ENCODE measurements around the gene MGLL. TPM values are rescaled to one million over a fixed set of nuclear protein-coding genes. Genes with fewer than 3 reads are reported as not detected.
A peak's percentile ranks its signal among the peaks of the same experiment; 100 is the strongest.

Gene MGLL
- total and polyA plus RNA-seq, 2 donors, result 23.4 to 83.0 TPM

DNA sequence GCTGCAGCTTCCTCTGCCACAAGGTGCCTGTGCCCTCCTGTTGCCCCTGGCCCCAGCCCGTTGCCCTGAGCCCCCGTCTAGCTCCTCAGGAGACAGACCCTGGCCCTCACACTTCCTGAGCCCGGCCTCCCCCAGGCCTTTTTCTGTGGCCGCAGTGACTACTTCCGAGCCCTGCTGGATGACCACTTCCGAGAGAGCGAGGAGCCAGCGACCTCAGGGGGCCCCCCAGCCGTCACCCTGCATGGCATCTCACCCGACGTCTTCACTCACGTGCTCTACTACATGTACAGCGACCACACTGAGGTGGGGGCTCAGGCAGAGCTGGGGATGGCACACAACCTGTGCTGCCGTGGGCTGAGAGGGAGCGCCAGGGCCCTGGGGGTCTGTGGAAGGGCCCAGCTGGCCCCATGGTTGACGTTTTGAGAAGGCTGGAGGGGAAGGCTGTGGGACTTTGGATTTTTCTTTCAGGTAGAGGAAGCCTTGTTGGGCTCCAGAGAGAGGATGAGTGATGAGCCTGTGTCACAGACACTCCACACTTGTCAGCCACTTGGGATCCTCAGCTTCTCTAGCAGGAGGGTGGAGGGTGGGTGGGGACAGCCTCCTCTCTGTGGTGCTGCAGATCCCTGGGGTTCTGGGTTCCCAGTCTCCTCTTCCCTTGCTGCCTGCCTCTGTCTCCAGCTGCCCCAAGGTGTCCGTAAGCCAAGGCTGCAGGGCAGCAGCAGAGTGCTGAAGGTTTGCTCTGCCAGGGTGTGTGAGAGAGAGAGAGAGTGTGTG lies 144.6 kb downstream of the MGLL start:
- DNase-seq (ENCODE audit: extremely low spot score), result no peak
- no peaks in the 10 kb centered on the region for H3K4me1 ChIP-seq (ENCODE audit: insufficient read depth)
- H3K4me3 ChIP-seq (ENCODE audit: low read depth, low read length), result no peak overlapping the region
- no peak overlapping the region for H3K27ac ChIP-seq (ENCODE audit: low read depth)
- 91% methylated on average over 17 of the region's 17 CpGs for WGBS
- no peaks in the 10 kb centered on the region for H3K36me3 ChIP-seq (ENCODE audit: insufficient read depth)

DNA sequence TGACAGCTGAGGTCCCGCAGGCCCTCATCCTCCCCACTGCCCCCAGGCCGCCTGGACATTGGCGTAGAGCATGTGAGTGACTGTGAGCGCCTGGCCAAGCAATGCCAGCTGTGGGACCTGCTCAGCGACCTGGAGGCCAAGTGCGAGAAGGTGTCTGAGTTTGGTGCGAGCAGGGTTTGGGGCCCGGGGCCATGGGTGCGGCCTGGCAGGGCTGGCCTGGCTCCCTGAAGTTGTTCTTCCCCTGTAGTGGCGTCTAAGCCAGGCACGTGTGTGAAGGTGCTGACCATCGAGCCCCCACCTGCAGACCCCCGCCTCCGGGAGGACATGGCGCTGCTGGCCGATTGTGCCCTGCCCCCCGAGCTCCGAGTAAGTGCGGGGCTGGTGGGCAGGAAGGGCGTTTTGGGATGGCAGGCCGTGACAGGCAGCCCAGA lies 145.4 kb downstream of the MGLL start:
- no peak overlapping the region for H3K27ac ChIP-seq (ENCODE audit: low read depth)
- no peak overlapping the region for H3K4me3 ChIP-seq (ENCODE audit: low read depth, low read length)
- WGBS, result 92% methylated on average over 21 of the region's 21 CpGs
- no peak for DNase-seq (ENCODE audit: extremely low spot score)
- no peaks in the 10 kb centered on the region for H3K36me3 ChIP-seq (ENCODE audit: insufficient read depth)
- H3K4me1 ChIP-seq (ENCODE audit: insufficient read depth), result no peaks in the 10 kb centered on the region

DNA sequence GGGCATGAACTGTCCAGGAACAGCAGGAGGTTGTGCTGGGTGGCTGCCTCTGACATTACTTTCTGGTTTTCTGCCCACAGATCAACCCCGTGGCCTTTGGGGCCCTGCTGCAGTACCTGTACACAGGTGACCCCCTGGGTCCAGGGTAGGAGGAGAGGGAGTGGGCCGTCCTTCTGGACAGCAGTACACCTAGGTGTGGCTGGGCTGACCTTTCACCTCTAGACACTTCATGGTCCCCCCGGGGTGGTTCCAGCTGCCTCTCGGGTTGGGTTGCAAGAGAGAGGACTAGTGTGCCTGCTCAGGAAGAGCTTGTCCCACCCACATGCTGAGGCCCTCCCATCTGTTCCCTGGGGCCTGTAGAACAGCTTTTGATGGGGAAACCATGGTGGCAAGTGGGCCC lies 145.9 kb downstream of the MGLL start:
- 80% methylated on average over 4 of the region's 4 CpGs for WGBS
- no peak overlapping the region for H3K27ac ChIP-seq (ENCODE audit: low read depth)
- no peaks in the 10 kb centered on the region for H3K4me1 ChIP-seq (ENCODE audit: insufficient read depth)
- no peaks in the 10 kb centered on the region for H3K36me3 ChIP-seq (ENCODE audit: insufficient read depth)
- no peak overlapping the region for H3K4me3 ChIP-seq (ENCODE audit: low read depth, low read length)
- DNase-seq (ENCODE audit: extremely low spot score), result no peak

DNA sequence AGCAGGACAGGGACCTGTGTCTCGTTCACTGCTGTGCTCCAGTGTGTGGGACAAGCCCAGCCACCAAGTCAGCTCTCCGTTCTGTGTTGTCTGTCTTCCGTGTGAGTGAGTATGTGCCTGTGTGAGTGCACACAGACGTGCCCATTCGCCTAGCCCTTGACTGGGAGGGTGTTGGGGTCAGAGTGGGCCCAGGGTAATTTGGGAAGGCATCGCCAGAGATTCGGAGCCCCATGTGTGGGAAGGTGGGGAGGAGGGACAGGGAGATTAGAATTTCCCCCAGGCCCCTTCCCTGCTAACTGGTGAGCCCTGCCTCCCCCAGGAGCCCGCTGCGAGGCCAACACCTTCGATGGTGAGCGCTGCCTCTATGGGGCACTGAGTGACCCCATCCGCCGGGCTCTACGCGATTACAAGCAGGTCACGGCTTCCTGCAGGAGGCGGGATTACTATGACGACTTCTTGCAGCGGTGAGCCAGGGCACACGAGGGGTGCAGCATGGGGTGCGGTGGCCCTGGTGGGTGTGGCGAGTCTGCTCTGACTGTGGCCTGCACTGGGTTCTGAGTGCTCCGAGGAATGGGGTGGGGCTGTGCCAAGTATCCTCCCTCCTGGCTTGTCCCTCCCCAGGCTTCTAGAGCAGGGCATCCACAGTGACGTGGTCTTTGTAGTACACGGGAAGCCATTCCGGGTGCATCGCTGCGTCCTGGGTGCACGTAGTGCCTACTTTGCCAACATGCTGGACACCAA lies 146.5 kb downstream of the MGLL start:
- WGBS, result 87% methylated on average over 29 of the region's 29 CpGs
- Histone ChIP-seq H3K36me3 (ENCODE audit: insufficient read depth) (no peaks in the 10 kb centered on the region), H3K4me3 (ENCODE audit: low read depth, low read length) (no peak overlapping the region)

DNA sequence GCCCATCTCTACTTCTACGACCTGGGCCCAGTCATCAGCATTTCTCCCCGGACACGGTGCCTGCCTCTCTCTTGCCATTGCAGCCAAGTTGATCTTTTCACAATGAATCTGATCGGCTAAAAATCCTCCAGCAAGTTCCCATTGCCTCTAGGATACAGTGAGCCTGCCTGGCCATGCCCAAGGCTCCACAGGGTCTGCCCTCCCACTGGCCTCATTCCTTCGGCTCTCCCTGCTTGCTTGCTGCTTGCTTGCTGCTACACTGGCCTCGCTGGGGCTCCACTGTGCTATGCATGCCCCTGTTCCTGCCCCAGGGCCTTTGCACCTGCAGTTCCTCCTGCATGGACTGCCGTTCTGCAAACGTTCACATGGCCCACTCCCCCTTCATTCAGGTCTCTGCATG lies 147.5 kb downstream of the MGLL start:
- Histone ChIP-seq H3K4me3 (ENCODE audit: low read depth, low read length) (no peak overlapping the region), H3K4me1 (ENCODE audit: insufficient read depth) (no peaks in the 10 kb centered on the region), H3K36me3 (ENCODE audit: insufficient read depth) (no peaks in the 10 kb centered on the region), H3K27ac (ENCODE audit: low read depth) (no peak overlapping the region)
- DNase-seq (ENCODE audit: extremely low spot score), result no peak
- WGBS, result 82% methylated on average over 8 of the region's 8 CpGs

More for the DNA sequence above, 146.5 kb downstream of the MGLL start:
- H3K27ac ChIP-seq (ENCODE audit: low read depth), result no peak overlapping the region
- no peak for DNase-seq (ENCODE audit: extremely low spot score)
- no peaks in the 10 kb centered on the region for H3K4me1 ChIP-seq (ENCODE audit: insufficient read depth)

DNA sequence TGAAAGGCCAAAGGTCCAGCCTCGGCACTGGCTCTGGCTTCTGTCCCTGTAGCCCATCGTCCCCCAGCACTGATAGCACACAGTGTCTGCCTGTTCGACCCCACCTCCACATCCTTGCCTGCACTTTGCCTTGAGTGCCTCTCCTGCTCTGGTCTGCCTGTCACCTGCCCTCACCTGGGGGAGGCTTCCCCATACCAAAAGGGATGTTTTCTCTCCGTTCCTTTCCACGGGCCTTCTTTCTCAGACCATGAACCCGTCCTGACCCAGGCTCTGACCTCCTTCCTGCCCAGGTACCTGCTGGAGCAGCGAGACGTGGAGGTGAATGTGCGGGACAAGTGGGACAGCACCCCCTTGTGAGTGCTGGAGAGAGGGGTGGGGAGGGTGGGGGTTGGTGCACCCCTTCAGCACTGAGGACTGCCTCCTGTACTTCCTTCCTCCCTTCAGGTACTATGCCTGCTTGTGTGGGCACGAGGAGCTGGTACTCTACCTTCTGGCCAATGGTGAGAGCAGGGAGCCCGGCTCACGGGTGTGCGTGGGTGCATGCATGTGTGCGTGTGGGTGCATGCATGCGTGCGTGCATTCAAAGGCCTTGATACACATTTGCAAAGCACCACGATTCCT lies 148.1 kb downstream of the MGLL start:
- DNase-seq (ENCODE audit: extremely low spot score), result no peak
- WGBS, result 85% methylated on average over 17 of the region's 17 CpGs
- H3K4me1 ChIP-seq (ENCODE audit: insufficient read depth), result no peaks in the 10 kb centered on the region
- no peak overlapping the region for H3K27ac ChIP-seq (ENCODE audit: low read depth)
- no peaks in the 10 kb centered on the region for H3K36me3 ChIP-seq (ENCODE audit: insufficient read depth)
- H3K4me3 ChIP-seq (ENCODE audit: low read depth, low read length), result peak overlapping the region; percentile 88

DNA sequence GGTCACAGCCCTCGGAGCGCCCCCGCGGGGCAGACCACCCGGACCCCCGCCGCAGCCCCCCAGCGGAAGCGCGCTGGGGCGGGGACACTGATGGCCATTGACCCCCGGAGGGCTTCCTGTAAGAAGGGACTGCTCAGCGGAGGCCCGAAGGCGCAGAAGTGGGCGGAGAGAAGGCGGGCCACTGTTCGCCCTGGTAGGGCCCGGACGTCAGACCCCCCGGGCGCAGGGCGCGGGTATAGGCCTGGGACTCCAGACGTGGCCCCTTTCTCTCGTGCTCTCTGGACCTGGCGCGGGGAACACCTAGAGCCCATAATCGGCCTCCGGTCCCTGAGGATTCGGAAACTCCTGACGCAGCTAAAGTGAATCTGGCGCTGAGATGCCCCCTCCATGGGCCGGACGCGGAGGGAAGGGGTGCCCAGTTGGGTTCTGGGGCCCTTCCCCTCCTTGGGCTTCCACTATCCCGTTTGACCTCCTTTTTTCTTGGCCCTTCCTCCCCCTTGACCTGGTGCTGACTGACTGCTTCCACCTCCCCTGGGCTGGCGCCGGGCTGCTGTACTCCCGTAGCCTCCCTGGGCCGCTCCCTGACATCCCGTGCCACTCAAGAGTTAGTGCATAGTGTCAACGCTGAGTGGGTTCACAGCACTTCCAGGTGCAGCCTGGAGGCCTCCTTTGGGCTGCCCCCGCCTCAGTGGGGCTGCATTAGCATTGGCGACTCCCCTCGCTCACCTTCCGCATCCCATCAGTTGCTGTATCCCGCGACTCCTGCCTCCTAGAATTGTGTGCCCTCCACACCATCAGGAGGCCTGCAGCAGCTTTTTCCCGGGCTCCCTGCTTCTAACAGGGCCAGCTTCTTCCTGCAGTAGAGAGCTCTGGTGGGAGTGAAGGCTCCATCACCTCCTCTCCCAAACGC lies 148.9 kb downstream of the MGLL start:
- peak overlapping the region; percentile 88 for H3K4me3 ChIP-seq (ENCODE audit: low read depth, low read length)
- no peak for DNase-seq (ENCODE audit: extremely low spot score)
- H3K4me1 ChIP-seq (ENCODE audit: insufficient read depth), result no peaks in the 10 kb centered on the region
- 15% methylated on average over 51 of the region's 51 CpGs for WGBS
- H3K36me3 ChIP-seq (ENCODE audit: insufficient read depth), result no peaks in the 10 kb centered on the region
- peak overlapping the region; percentile 57 for H3K27ac ChIP-seq (ENCODE audit: low read depth)

DNA sequence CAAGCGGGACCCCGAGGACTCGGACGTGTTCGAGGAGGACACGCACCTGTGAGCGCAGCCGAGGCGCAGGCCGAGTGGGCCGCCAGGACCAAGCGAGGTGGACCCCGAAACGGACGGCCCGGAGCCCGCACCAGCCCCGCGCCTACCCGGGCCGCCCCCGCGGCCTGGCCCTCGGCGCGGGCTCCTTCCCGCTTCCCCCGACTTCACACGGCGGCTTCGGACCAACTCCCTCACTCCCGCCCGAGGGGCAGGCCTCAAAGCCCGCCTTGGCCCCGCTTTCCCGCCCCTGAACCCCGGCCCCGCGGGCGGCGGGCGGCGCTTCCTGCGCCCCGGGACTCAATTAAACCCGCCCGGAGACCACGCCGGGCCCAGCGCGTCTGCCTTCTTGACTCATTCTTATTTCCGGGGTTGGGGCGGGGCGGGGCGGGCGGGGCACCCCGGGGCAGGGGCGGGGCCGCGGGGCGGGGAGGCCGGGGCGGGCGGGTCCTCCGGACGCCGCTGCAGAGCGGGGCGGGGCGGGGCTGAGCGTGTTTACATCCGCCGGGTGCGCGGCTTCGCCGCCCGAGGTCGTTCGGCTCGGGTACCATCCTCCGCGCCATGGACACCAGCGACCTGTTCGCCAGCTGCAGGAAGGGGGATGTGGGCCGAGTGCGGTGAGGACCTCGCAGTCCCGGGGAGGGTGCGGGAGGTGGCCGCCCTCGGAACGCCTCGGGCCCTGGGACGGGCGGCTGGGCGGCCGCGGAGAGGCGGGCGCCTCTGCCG lies 149.7 kb downstream of the MGLL start, which contains the start of gene ABTB1:
Gene ABTB1, plus strand, starts transcription at position 524 of the 762 bp plus-strand sequence. Its CDS starts 74 bp downstream, at position 598.
- DNase-seq (ENCODE audit: extremely low spot score), result no peak
- no peaks in the 10 kb centered on the region for H3K36me3 ChIP-seq (ENCODE audit: insufficient read depth)
- under 1% methylated on average over 102 of the region's 102 CpGs for WGBS
- H3K4me3 ChIP-seq (ENCODE audit: low read depth, low read length), result peak within 1 kb of the TSS; percentile 88
- H3K4me1 ChIP-seq (ENCODE audit: insufficient read depth), result no peaks in the 10 kb centered on the region
- peak within 1 kb of the TSS; percentile 79 for H3K27ac ChIP-seq (ENCODE audit: low read depth)

DNA sequence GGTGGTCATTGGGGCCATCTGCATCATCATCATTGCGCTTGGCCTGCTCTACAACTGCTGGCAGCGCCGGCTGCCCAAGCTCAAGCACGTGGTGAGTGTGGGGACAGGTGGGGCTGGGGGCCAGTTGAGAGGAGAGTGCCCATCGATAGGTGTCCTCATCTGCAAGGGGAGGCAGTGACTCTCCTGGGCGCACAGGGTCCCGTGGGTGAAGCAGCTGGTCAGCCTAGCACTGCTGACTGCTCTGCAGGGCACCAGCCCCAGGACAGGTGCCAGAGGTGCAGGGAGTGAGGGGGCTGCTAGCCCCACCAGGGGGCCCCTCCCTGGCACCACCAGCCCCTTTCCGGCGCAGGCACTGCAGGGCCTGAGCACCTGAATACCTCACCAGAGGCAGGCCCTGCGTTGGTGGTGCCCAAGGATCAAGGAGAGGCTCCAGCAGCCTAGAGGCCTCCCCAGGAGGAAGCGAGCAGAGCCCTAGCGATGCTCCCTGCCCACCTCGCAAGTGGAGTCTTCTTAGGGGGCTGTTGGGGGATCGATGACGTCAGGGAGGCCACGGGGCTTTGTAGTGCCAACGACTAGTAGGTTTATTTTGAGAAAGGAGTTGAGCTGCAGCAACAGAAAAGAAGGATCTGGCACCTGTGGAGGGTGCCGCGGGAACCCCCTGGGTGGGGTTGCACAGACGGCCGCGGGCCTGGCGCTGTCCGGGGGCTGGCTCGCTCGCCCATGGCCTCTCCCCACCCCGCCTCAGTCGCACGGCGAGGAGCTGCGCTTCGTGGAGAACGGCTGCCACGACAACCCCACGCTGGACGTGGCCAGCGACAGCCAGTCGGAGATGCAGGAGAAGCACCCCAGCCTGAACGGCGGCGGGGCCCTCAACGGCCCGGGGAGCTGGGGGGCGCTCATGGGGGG lies 150.5 kb downstream of the MGLL start:
- WGBS, result 20% methylated on average over 44 of the region's 44 CpGs
- Histone ChIP-seq H3K4me1 (ENCODE audit: insufficient read depth) (no peaks in the 10 kb centered on the region), H3K4me3 (ENCODE audit: low read depth, low read length) (peak overlapping the region; percentile 88), H3K27ac (ENCODE audit: low read depth) (peak overlapping the region; percentile 79), H3K36me3 (ENCODE audit: insufficient read depth) (no peaks in the 10 kb centered on the region)
- DNase-seq (ENCODE audit: extremely low spot score), result no peak

DNA sequence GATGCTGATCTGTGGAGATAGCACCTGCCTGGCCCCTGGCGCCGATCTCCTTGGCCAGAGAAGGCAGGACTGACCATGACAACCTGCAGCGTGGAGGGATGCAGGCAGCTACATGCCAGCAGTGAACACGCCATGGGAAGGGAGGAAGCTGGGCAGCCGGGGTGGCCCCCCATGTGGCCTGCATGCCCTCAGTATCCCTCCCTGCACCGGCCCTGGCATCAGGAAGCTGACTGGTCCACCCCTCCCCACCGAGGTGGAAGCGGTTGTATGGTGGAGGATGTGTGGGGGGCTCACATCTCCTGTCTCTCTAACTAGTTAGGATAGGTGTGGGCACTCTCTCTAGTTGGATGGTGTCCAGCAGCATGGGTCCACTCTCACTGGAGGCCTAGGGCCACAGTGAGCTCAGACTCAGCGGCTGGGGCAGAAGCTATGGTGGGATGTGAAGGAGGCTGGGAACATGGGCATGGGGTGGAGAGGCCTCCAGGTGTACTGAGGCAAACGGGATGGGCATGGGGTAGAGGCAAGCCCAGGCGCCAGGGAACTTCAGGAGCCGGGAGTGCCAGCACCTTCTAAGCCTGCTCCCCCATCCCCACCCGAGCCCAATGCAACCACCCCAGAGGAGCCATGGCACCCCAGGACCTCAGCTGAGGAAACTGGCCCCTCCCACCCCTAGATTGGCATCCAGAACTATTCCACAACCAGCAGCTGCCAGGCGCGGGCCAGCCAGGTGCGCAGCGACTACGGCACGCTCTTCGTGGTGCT lies 151.4 kb downstream of the MGLL start:
- WGBS, result 95% methylated on average over 20 of the region's 20 CpGs
- DNase-seq (ENCODE audit: extremely low spot score), result no peak
- H3K27ac ChIP-seq (ENCODE audit: low read depth), result no peak overlapping the region
- no peak overlapping the region for H3K4me3 ChIP-seq (ENCODE audit: low read depth, low read length)
- H3K36me3 ChIP-seq (ENCODE audit: insufficient read depth), result no peaks in the 10 kb centered on the region
- H3K4me1 ChIP-seq (ENCODE audit: insufficient read depth), result no peaks in the 10 kb centered on the region

DNA sequence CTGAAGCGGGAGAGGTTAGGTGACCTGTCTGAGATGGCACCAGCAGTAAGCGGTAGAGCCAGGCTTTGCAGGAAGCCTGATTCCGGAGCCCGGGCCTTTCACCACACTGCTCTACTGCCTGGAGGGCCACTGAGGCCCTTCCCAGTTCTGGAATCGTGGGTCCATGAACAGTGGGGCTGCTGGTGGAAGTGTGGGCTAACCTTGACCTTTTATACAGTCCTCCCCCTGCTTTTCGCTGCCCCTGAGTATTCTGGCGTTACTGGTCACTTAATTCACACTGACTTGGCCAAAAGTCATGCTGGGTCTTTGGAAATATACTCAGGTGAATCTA lies 152.1 kb downstream of the MGLL start:
- Histone ChIP-seq H3K27ac (ENCODE audit: low read depth) (no peak overlapping the region), H3K4me3 (ENCODE audit: low read depth, low read length) (no peak overlapping the region), H3K4me1 (ENCODE audit: insufficient read depth) (no peaks in the 10 kb centered on the region), H3K36me3 (ENCODE audit: insufficient read depth) (no peaks in the 10 kb centered on the region)
- WGBS, result 97% methylated on average over 7 of the region's 7 CpGs
- no peak for DNase-seq (ENCODE audit: extremely low spot score)

Data from urinary bladder (tissue), 4 donors.